Activated CD4-positive, alpha-beta memory T cell treated with anti-CD3 and anti-CD28 coated beads, Interleukin-2, amount 10 ng/mL, durations not matched to agents 7 days and 5 days (primary cell): ENCODE measurements around the gene NEXN. TPM values are rescaled to one million over a fixed set of nuclear protein-coding genes. Genes with fewer than 3 reads are reported as not detected.
A peak's percentile ranks its signal among the peaks of the same experiment; 100 is the strongest.

ENCODE experiments used
- CTCF ChIA-PET: fragments of 350-600 bp; sonication (Branson Sonifier 250); formaldehyde crosslinking; loops from one replicate; lab custom pipeline; 2021; ENCODE audit warnings: antibody characterized with exemption, inconsistent platforms; lab: Charles Lee
- POLR2A ChIA-PET: fragments of 350-600 bp; sonication (Branson Sonifier 250); formaldehyde crosslinking; loops from one replicate; lab custom pipeline; 2021; ENCODE audit warnings: antibody characterized with exemption; lab: Charles Lee
- DNase-seq: peaks from one replicate; pipeline ENCODE4 v3.0.0-alpha.2; 2020
- H3K27ac Mint-ChIP-seq: one replicate; pipeline ENCODE4 v1.8.0; 2021; ENCODE audit warnings: mild to moderate bottlenecking, mixed read lengths
- H3K27me3 Mint-ChIP-seq: one replicate; pipeline ENCODE4 v1.8.0; 2021; ENCODE audit warnings: mixed read lengths
- H3K36me3 Mint-ChIP-seq: one replicate; pipeline ENCODE4 v1.8.0; 2021; ENCODE audit warnings: low read depth, mixed read lengths
- H3K4me1 Mint-ChIP-seq: one replicate; pipeline ENCODE4 v1.8.0; 2021; ENCODE audit warnings: mixed read lengths
- H3K4me3 Mint-ChIP-seq: one replicate; pipeline ENCODE4 v1.8.0; 2021; ENCODE audit warnings: mild to moderate bottlenecking, mixed read lengths
- H3K9me3 Mint-ChIP-seq: one replicate; pipeline ENCODE4 v1.8.0; 2021; ENCODE audit warnings: mixed read lengths
- total RNA-seq, 2 experiments: library from RNA; stranded (reverse); gene quantifications; one replicate each; pipeline ENCODE4 v1.2.3, GENCODE V29; 2021

NEXN gene
- total RNA-seq, 2 experiments from 2014 or later = 0.95 to 1.1 TPM

DNA sequence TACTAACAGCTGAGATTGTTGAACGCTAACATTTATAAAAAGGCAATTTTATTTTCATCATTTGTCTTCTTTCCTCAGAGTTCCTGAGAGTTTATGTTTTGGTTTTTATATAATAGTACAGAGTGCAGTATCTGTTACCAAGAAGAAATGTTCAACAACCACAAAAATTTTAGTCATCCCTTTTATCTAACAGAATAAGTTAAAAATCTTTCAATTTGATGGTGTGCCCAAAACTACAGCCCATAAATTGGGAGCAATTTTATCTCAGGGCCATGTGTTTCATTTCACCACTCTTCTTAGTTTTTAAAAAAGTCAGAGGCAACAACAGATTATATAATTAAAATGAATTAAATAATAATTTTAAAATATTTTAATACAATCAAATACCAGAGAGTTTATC is 37.1 kb downstream of the NEXN start:
- Mint-ChIP-seq H3K4me1 (peaks cover 19% of the 10 kb centered on the region), H3K27ac (no peak overlapping the region), H3K27me3 (peaks cover 10% of the 10 kb centered on the region), H3K4me3 (no peak overlapping the region), H3K9me3 (no peaks in the 10 kb centered on the region), H3K36me3 (no peaks in the 10 kb centered on the region)
- DNase-seq = no peak
- ChIA-PET POLR2A (interaction anchor here (1.0 kb wide), 1 partner anchor 79 kb away, joined by 4 read pairs; no protein-coding TSS in a partner anchor), CTCF (no interaction called here)

DNA sequence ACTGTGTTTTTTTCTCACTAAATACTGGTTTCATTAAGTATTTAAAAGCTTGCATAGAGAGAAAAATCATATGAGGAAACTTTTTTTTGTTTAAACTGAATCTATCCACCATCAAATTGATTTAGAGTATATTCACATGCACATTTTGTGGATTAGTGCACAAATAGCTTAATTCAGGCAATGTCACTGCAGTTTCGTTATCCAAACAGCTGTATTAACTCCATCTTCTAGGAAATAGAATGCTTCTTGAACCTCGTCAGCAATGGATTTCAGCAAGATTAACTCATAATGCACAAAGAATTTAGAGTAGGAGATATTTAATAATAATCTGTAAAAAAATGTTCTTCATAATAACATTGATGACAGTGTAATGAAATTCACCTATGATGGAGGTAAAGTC is 37.5 kb downstream of the NEXN start:
- no peak overlapping the region for H3K27ac Mint-ChIP-seq
- ChIA-PET CTCF (no interaction called here), POLR2A (no interaction called here)
- no peaks in the 10 kb centered on the region for H3K36me3 Mint-ChIP-seq
- H3K4me3 Mint-ChIP-seq = no peak overlapping the region
- H3K4me1 Mint-ChIP-seq = peaks cover 20% of the 10 kb centered on the region
- no peak for DNase-seq
- no peaks in the 10 kb centered on the region for H3K9me3 Mint-ChIP-seq
- peaks cover 10% of the 10 kb centered on the region for H3K27me3 Mint-ChIP-seq

DNA sequence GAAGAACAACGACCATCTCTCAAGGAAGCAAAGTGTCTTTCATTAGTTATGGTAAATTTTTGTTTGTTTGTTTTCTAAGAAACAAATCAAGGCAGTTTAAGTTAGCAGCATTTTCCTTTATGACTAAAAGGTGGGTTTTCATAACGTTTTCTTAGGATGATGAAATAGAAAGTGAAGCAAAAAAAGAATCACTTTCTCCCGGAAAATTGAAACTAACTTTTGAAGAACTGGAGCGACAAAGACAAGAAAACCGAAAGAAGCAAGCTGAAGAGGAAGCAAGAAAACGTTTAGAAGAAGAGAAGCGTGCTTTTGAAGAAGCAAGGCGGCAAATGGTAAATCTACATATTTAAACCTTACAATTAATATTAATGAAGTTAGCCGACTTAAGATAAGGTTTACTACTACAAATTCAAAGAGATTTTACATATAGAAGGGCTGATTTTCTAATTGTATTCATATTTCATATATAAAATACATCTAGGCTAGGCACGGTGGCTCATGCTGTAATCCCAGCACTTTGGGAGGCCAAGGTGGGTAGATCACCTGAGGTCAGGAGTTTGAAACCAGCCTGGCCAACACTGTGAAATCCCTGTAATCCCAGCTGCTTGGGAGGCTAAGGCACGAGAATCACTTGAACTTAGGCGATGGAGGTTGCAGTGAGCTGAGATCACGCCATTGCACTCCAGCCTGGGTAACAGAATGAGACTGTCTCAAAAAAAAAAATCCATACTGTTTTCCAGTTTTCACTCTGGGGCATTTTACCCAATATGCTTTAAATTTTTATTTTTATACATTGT is 38.3 kb downstream of the NEXN start:
- Mint-ChIP-seq H3K27me3 (peaks cover 10% of the 10 kb centered on the region), H3K9me3 (no peaks in the 10 kb centered on the region), H3K27ac (peak overlapping the region; percentile 16), H3K4me3 (peak overlapping the region; percentile 67), H3K36me3 (no peaks in the 10 kb centered on the region), H3K4me1 (peaks cover 20% of the 10 kb centered on the region)
- ChIA-PET CTCF (interaction anchor here (1.7 kb wide), 1 partner anchor 10 kb away, joined by 3 read pairs; no protein-coding TSS in a partner anchor), POLR2A (no interaction called here)
- DNase-seq = no peak

GRCh38 chr1:77927414-77927813 is 39.0 kb downstream of the NEXN start:
- DNase-seq = no peak
- no peaks in the 10 kb centered on the region for H3K36me3 Mint-ChIP-seq
- H3K4me1 Mint-ChIP-seq = peaks cover 20% of the 10 kb centered on the region
- H3K27me3 Mint-ChIP-seq = peaks cover 10% of the 10 kb centered on the region
- no peaks in the 10 kb centered on the region for H3K9me3 Mint-ChIP-seq
- peak overlapping the region; percentile 46 for H3K4me3 Mint-ChIP-seq
- CTCF ChIA-PET = interaction anchor here (1.7 kb wide), 1 partner anchor 11 kb away, joined by 3 read pairs; no protein-coding TSS in a partner anchor
- no peak overlapping the region for H3K27ac Mint-ChIP-seq
- POLR2A ChIA-PET = no interaction called here

DNA sequence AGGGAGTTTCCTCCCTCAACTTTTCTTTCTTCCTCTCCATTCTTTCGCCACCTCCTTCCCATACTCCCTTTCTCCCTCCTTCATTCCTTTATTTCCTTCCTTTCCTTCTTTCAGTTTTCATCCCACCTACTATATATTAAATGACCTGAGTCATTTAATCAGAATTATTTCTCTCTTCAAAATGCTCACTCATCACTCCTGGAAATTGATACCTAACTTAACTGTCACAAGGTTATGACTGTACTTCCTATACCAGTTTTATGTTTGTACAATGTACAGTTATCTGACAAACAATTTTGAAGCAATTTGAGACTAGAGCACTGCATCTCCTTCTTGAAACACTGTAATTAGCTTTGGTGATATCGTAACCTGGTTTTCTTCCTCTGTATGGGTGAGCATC is 41.4 kb downstream of the NEXN start:
- H3K9me3 Mint-ChIP-seq = no peaks in the 10 kb centered on the region
- H3K4me3 Mint-ChIP-seq = no peak overlapping the region
- no peaks in the 10 kb centered on the region for H3K36me3 Mint-ChIP-seq
- DNase-seq = no peak
- peaks cover 8% of the 10 kb centered on the region for H3K27me3 Mint-ChIP-seq
- ChIA-PET POLR2A (no interaction called here), CTCF (no interaction called here)
- peaks cover 20% of the 10 kb centered on the region for H3K4me1 Mint-ChIP-seq
- H3K27ac Mint-ChIP-seq = no peak overlapping the region

DNA sequence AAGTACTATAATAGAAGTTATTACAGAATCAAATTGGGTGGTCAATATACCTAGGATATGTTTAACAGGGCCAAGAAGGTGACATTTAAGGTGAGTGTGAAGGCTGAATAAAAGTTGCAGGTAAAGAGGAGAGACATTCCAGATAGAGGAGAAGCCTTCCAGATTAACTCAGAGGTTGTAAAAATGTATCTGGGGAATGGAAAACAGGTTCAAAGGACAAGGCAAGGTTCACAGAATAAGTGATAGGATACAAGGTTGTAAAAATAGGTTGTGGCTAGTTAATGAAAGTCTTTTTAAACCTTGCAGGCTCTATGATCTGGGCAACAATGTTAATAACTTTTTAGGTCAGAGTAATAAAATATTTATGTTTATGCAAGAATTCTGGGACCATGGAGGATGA is 50.2 kb downstream of the NEXN start:
- no peak overlapping the region for H3K27ac Mint-ChIP-seq
- H3K9me3 Mint-ChIP-seq = no peaks in the 10 kb centered on the region
- no peaks in the 10 kb centered on the region for H3K27me3 Mint-ChIP-seq
- H3K4me3 Mint-ChIP-seq = no peak overlapping the region
- H3K4me1 Mint-ChIP-seq = peaks cover 4% of the 10 kb centered on the region
- ChIA-PET POLR2A (no interaction called here), CTCF (interaction anchor here (1.0 kb wide), 1 partner anchor 18 kb away, joined by 3 read pairs; no protein-coding TSS in a partner anchor)
- DNase-seq = no peak
- H3K36me3 Mint-ChIP-seq = peaks cover 23% of the 10 kb centered on the region

- peaks cover 5% of the 10 kb centered on the region for H3K4me1 Mint-ChIP-seq
- H3K9me3 Mint-ChIP-seq = no peaks in the 10 kb centered on the region
- CTCF ChIA-PET = no interaction called here
- no peak overlapping the region for H3K27ac Mint-ChIP-seq
- DNase-seq = no peak
- no peak overlapping the region for H3K4me3 Mint-ChIP-seq
- H3K36me3 Mint-ChIP-seq = peaks cover 34% of the 10 kb centered on the region
- H3K27me3 Mint-ChIP-seq = no peaks in the 10 kb centered on the region
- POLR2A ChIA-PET = no interaction called here
These were observed 52.6 kb downstream of the NEXN start for GRCh38 chr1:77940921-77941570.

- Mint-ChIP-seq H3K27ac (no peak overlapping the region), H3K4me1 (peaks cover 5% of the 10 kb centered on the region), H3K27me3 (no peaks in the 10 kb centered on the region), H3K4me3 (no peak overlapping the region), H3K36me3 (peaks cover 39% of the 10 kb centered on the region), H3K9me3 (no peaks in the 10 kb centered on the region)
- CTCF ChIA-PET = no interaction called here
- POLR2A ChIA-PET = interaction anchor here (1.0 to 1.7 kb wide), 3 partner anchors 29 to 36 kb away, joined by 3 to 4 read pairs (median 3); partner anchors contain the start of gene FUBP1
- DNase-seq = no peak
These were observed 54.1 kb downstream of the NEXN start for GRCh38 chr1:77942400-77943140.

DNA sequence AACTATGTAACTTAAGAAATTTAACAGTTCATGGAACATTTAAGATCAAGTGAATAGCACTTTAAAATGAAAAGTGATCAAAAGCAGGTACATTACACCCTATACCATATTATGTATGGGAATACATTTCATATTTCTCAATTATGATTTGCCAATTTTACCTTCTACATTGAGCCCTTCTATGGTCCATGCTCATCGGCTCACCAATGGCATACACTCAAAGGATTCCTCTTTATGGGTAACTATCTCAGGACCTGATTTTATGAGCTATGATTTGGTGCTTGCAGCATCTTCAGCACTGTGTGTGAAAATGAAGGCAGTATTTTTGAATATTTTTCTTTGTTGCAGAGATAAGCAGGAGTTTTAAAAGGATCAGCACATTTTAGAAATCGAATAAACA is 56.9 kb downstream of the NEXN start:
- POLR2A ChIA-PET = no interaction called here
- Mint-ChIP-seq H3K4me3 (no peak overlapping the region), H3K4me1 (peaks cover 15% of the 10 kb centered on the region), H3K36me3 (peaks cover 55% of the 10 kb centered on the region), H3K27ac (no peak overlapping the region), H3K9me3 (no peaks in the 10 kb centered on the region), H3K27me3 (no peaks in the 10 kb centered on the region)
- CTCF ChIA-PET = no interaction called here
- no peak for DNase-seq

DNA sequence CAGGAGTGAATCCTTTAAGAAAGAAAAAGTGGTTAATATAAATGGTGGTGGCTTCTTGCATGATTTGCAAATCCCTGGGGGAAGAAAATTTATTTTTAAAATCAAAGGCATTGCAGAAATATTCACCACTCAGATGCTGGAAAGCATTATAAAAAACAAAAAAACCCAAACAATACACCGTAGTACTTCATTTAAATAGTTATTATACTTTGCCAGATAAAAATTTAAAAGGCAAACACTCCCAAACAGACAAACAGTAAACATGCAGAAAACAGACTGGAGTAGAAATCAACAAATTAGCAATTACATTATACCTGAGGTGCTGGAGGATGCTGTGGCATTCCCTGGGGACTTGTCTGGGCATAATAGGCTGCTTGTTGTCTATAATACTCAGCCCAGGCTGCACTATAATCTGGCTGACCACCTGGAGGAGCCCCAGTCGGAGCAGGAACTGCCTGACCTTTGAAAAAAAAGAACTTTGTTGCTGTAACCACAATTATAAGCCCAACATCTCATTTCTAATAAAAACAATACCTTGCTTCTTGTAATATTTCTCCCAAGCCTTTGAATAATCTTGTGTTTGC is 60.5 kb downstream of the NEXN start:
- Mint-ChIP-seq H3K27me3 (no peaks in the 10 kb centered on the region), H3K36me3 (peaks cover 58% of the 10 kb centered on the region), H3K27ac (no peak overlapping the region), H3K9me3 (no peaks in the 10 kb centered on the region), H3K4me1 (peaks cover 25% of the 10 kb centered on the region), H3K4me3 (no peak overlapping the region)
- CTCF ChIA-PET = no interaction called here
- DNase-seq = no peak
- POLR2A ChIA-PET = no interaction called here

DNA sequence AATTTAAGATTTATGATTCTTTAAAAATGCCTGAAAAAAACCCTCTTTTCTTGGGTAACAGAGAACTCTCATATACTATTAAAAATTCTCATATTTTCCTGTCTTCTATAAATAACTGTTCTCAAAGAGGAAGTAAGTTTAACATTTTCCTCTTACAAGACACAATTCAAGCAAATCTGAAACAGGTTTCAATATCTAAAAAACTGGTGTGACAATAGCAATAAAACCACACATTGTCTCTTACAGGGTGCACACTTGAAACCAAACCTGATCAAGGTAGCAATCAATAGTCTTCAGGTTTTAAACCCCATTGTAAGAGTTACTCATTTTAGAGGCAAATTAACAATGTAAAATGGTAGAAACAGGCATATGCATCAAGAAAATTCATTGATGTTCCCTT is 62.4 kb downstream of the NEXN start:
- Mint-ChIP-seq H3K27me3 (no peaks in the 10 kb centered on the region), H3K36me3 (peaks cover 61% of the 10 kb centered on the region), H3K4me3 (no peak overlapping the region), H3K4me1 (peaks cover 27% of the 10 kb centered on the region), H3K27ac (no peak overlapping the region), H3K9me3 (no peaks in the 10 kb centered on the region)
- no peak for DNase-seq
- POLR2A ChIA-PET = interaction anchor here (1.1 to 1.8 kb wide), 3 partner anchors 13 to 29 kb away, joined by 3 to 7 read pairs (median 3); no protein-coding TSS in a partner anchor
- CTCF ChIA-PET = interaction anchor here (0.9 kb wide), 1 partner anchor 14 kb away, joined by 3 read pairs; no protein-coding TSS in a partner anchor

- ChIA-PET POLR2A (interaction anchor here (1.1 to 1.8 kb wide), 2 partner anchors 26 to 29 kb away, joined by 3 to 7 read pairs; no protein-coding TSS in a partner anchor), CTCF (no interaction called here)
- Mint-ChIP-seq H3K9me3 (no peaks in the 10 kb centered on the region), H3K4me3 (no peak overlapping the region), H3K4me1 (peaks cover 27% of the 10 kb centered on the region), H3K27me3 (no peaks in the 10 kb centered on the region), H3K36me3 (peaks cover 61% of the 10 kb centered on the region), H3K27ac (no peak overlapping the region)
- DNase-seq = no peak
These were observed 62.9 kb downstream of the NEXN start for GRCh38 chr1:77951328-77951727.
